BLaER1 (cell line): ENCODE data around the gene PPP2R2C.

ENCODE experiments used
- H3K27ac ChIP-seq: shearing (Covaris generic); formaldehyde crosslinking; 2 replicates; pipeline ENCODE4 v1.8.1; 2022
- H3K27me3 ChIP-seq: shearing (Covaris generic); formaldehyde crosslinking; 2 replicates; pipeline ENCODE4 v1.8.1; 2022
- H3K36me3 ChIP-seq: shearing (Covaris generic); formaldehyde crosslinking; 2 replicates; pipeline ENCODE4 v1.8.1; 2022
- H3K4me1 ChIP-seq: shearing (Covaris generic); formaldehyde crosslinking; 2 replicates; pipeline ENCODE4 v1.8.1; 2022
- H3K4me2 ChIP-seq: shearing (Covaris generic); formaldehyde crosslinking; 2 replicates; pipeline ENCODE4 v1.8.1; 2022
- H3K4me3 ChIP-seq: shearing (Covaris generic); formaldehyde crosslinking; 2 replicates; pipeline ENCODE4 v1.8.1; 2022
- H3K9ac ChIP-seq: shearing (Covaris generic); formaldehyde crosslinking; 2 replicates; pipeline ENCODE4 v1.8.1; 2022
- H3K9me3 ChIP-seq: shearing (Covaris generic); formaldehyde crosslinking; 2 replicates; pipeline ENCODE4 v1.8.1; 2022
- H4K20me1 ChIP-seq: shearing (Covaris generic); formaldehyde crosslinking; 2 replicates; pipeline ENCODE4 v1.8.1; 2022
- Cebpa-rat ChIP-seq: shearing (Covaris generic); IDR thresholded peaks from 2 replicates; pipeline ENCODE4 v1.8.1; 2022

Gene PPP2R2C

DNA sequence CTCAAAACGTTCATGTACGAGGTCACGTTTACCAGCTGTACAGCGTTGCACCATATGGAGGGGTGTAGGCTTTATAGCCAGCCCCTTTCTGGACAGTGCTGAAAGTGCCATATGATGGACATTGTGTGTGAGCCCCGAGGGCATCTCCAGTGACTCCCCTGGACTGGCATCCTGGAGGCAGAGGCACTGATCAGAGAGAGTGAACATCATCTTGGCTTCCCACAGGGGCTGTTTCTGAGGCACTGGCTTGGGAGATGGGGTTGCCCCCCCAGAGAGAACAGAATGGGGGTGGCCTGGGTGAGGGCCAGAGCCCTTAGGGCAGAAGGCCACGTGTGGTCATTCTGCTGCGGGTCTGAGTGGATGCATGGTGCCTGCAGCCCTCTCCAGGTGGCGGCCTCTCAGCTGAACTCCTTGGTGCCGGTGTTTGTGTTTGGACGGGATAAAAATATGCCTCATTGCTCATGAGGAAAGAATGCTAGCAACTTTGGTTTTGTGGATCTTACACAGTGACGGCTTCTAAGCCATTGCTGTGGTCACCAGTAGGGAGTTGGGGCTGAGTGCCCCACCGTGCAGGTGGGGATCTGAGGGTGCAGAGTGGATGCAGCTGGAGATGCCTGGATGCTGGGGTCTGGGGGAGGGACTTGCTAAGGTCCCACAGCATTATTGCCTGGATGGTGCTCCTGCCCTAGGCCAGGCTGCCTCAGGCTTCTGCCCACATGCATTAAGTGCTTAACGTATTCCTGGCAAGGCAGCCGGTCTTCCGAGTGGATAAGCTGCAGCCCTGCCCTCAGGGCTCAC lies 199.4 kb downstream of the PPP2R2C start:
- H3K27me3 ChIP-seq: peaks cover 10% of the 10 kb centered on the region
- H3K4me2 ChIP-seq: peak overlapping the region; percentile 99
- peaks cover 74% of the 10 kb centered on the region for H4K20me1 ChIP-seq
- H3K4me1 ChIP-seq: peaks cover 91% of the 10 kb centered on the region
- no peaks in the 10 kb centered on the region for H3K9me3 ChIP-seq
- no peak overlapping the region for H3K9ac ChIP-seq
- no peaks in the 10 kb centered on the region for H3K36me3 ChIP-seq
- H3K27ac ChIP-seq: no peak overlapping the region
- peak overlapping the region; percentile 6; the same call in 1 of the 2 replicates for H3K4me3 ChIP-seq
- no peak for TF ChIP-seq Cebpa-rat

DNA sequence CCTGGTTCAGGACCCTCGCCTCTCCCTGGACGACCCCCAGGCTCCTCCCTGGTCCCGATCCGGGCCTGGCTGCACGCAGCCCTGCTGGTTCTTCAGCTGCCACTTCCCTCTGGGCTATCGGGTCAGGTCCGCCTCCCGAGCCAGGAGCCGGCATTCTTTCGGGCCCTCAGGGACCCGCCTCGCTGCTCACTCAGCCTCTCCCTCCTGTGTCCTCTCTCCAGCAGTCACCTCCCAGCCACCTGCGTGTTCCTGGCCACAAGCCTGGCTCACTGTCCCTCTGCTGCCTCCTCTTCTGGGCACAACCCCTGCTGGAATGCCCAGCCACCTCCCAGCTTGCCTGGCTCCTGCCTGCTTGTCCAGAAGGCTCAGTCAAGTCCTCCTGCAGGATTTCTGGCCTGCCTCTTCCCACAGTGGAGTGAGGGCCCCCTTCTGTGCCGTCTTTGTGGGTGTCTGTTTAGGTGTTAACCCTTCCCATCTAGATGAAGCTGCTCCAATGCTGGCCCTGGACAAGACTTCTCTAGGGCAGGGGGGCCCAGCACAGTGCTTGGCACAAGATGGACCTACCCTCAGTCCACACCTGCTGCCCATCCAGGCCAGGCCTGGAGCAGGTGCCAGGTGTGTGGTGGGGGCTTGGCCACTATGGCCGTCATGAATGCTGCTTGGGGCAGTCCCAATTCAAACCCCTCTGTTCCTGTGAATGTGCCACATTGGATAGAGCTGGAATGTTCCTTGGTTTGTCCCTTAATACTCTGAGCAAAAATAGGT lies 200.5 kb downstream of the PPP2R2C start:
- Histone ChIP-seq H3K4me1 (peaks cover 91% of the 10 kb centered on the region), H3K4me2 (peak overlapping the region; percentile 99), H3K27ac (no peak overlapping the region)

DNA sequence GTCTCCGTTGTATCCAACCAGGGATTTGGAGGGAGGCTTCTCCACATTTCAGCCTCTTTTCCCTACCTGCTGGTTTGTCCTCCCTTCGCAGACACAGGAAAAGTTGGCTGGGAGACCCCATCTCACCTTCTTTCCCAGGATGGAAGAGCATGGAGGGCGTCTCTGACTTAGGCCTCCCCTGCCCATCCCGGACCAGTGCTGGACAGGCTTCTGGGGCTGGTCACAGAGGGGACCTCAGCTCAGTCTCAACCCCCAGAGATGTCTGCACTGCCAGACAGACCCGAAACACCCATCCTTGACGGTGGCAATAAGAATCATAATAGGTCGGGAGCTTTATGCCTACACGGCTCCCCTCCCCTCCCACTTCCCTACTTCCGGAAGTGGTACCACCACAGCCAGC lies 201.2 kb downstream of the PPP2R2C start:
- H3K4me3 ChIP-seq: peak overlapping the region; percentile 91
- H3K4me2 ChIP-seq: peak overlapping the region; percentile 99
- peaks cover 10% of the 10 kb centered on the region for H3K27me3 ChIP-seq
- no peak overlapping the region; the same call in 1 of the 2 replicates for H3K9ac ChIP-seq
- H4K20me1 ChIP-seq: peaks cover 55% of the 10 kb centered on the region
- no peaks in the 10 kb centered on the region for H3K36me3 ChIP-seq
- no peak for TF ChIP-seq Cebpa-rat
- no peaks in the 10 kb centered on the region for H3K9me3 ChIP-seq
- H3K4me1 ChIP-seq: peaks cover 91% of the 10 kb centered on the region
- H3K27ac ChIP-seq: no peak overlapping the region

More for the DNA sequence above, 200.5 kb downstream of the PPP2R2C start:
- H4K20me1 ChIP-seq: peaks cover 62% of the 10 kb centered on the region
- H3K36me3 ChIP-seq: no peaks in the 10 kb centered on the region
- H3K9me3 ChIP-seq: no peaks in the 10 kb centered on the region
- peak overlapping the region; percentile 91 for H3K4me3 ChIP-seq
- peaks cover 10% of the 10 kb centered on the region for H3K27me3 ChIP-seq
- TF ChIP-seq Cebpa-rat: no peak
- H3K9ac ChIP-seq: peak overlapping the region; percentile 13; the same call in 1 of the 2 replicates

DNA sequence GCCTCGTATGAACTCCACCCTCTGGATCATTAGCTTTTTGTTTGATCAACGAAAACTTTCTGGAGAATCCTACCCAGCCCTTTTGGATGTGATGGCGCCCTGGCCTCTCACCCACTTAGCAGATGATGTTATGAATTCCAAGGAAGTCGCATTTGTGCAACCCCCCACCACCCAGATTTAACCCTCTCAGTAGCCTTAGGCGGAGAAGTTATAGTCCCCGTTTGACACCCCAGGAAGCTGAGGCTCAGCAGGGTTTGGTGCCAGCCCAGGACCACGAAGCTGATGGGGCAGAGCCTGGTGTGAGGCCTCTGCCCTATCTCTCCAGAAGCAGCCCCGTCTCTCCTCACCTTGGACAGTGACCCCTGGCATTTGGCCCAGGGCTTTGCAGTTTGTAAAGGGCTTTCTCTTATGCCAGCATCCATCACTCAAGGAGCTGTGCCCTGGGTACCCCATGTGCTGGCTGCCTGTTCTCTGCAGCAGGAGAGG lies 201.7 kb downstream of the PPP2R2C start:
- H3K4me1 ChIP-seq: peaks cover 91% of the 10 kb centered on the region
- H3K27ac ChIP-seq: no peak overlapping the region
- H3K4me3 ChIP-seq: peak overlapping the region; percentile 91
- peak overlapping the region; percentile 99 for H3K4me2 ChIP-seq
- no peaks in the 10 kb centered on the region for H3K9me3 ChIP-seq
- H3K9ac ChIP-seq: peak overlapping the region; percentile 82
- peaks cover 10% of the 10 kb centered on the region for H3K27me3 ChIP-seq
- peaks cover 50% of the 10 kb centered on the region for H4K20me1 ChIP-seq
- H3K36me3 ChIP-seq: no peaks in the 10 kb centered on the region
- no peak for TF ChIP-seq Cebpa-rat
